HG02981 (cell line): ENCODE measurements around the gene FAP.
A peak's percentile ranks its signal among the peaks of the same experiment; 100 is the strongest.

Experiments used
- ATAC-seq: cut with Tn5 transposase; IDR thresholded peaks from one replicate; pipeline ENCODE4 v1.9.1; 2021; ENCODE audit warnings: mild to moderate bottlenecking, moderate library complexity; ENCODE audit not compliant: unreplicated experiment

Gene FAP

DNA sequence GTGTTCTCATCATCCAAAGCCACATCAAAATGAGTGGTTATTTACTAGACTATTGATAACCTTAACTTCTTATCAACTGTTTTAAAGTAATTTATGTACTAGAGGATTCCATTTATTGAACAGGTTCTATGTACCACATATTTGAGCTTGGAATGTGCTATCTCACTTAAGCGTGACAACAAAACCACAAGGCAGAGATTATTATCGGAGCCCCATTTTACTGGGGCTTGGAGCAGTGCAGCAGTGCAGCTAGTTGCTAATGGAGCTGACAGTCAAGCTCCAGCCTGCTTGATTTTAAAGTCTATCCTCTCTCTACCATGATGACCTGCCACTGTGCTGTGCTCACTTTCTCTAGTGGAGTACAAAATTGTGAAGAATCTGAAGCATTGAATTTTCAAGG lies 115.8 kb downstream of the FAP start:
- ATAC-seq: no peak

GRCh38 chr2:162126527-162126926 lies 116.7 kb downstream of the FAP start:
- peak; percentile 21 for ATAC-seq

DNA sequence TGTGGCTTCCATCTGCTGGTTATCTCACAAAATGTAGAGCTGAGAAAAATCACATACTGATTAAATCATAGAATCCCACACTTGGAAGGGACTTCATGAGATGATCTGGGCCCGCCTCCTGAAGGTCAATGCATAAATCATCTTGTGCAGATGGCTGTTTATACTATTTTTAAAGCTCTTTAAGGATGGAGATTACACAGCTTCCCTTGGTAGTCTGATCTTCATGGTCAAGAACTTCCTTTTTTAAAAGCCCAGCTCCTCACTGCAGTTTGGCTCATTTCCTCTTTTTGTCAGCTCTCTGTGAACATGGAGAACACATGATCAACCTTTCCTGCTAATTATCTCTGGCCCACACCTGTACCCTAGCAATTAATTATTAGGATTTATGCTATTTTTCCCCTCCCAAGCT lies 117.1 kb downstream of the FAP start:
- ATAC-seq: peak; percentile 85

DNA sequence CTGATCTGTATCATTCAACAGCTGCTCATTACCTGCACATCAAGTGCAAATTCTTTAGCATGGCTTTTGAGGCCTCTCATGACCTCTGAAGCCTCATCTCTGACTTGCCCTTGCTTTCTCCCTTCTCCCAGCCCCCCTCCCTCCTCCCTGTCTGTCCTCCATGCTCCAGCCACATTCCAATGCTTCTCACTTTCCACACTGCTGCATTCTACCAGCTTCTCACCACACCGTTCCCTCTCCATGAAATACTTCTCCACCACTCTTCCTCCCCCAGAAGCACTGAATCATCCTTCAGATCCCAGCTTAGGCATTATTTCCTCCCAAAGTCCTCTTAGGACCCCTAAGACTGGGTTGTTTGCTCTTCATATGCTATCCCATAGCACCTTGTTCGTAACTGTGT lies 118.1 kb downstream of the FAP start:
- no peak for ATAC-seq

- ATAC-seq: peak; percentile 35
These were observed 119.2 kb downstream of the FAP start for GRCh38 chr2:162123806-162124758.
